Erythroblast (primary cell): ENCODE data around the gene BBIP1.

ENCODE experiments used
- GATA1 ChIP-seq: IDR thresholded peaks from 2 replicates; pipeline ENCODE4 v1.6.1; 2011; ENCODE audit warnings: low read depth, mild to moderate bottlenecking, control low read depth, low read length, moderate library complexity
- POLR2A ChIP-seq: IDR thresholded peaks from 2 replicates; pipeline ENCODE4 v1.6.1; 2011; ENCODE audit warnings: mild to moderate bottlenecking, low read length

GRCh38 chr10:110918269-110918642 is 724 bp downstream of the BBIP1 start:
- TF ChIP-seq POLR2A (no peak), GATA1 (no peak)
